Fibroblast of mammary gland (primary cell): ENCODE data around the gene ADCY1.

Experiments
- DNase-seq: peaks from one replicate; pipeline ENCODE4 v3.0.0-alpha.2; 2010; ENCODE audit warnings: low read depth
- H3K4me3 ChIP-seq: 2 replicates; pipeline ENCODE4 v1.5.1; 2011; ENCODE audit warnings: low read depth, mild to moderate bottlenecking, low read length, moderate library complexity; ENCODE audit not compliant: control insufficient read depth
- CTCF ChIP-seq: conservative IDR thresholded peaks from 2 replicates; pipeline ENCODE4 v1.5.1; 2011; ENCODE audit warnings: low read depth, low read length, inconsistent platforms; ENCODE audit not compliant: control insufficient read depth, insufficient read depth

ADCY1 gene

DNA sequence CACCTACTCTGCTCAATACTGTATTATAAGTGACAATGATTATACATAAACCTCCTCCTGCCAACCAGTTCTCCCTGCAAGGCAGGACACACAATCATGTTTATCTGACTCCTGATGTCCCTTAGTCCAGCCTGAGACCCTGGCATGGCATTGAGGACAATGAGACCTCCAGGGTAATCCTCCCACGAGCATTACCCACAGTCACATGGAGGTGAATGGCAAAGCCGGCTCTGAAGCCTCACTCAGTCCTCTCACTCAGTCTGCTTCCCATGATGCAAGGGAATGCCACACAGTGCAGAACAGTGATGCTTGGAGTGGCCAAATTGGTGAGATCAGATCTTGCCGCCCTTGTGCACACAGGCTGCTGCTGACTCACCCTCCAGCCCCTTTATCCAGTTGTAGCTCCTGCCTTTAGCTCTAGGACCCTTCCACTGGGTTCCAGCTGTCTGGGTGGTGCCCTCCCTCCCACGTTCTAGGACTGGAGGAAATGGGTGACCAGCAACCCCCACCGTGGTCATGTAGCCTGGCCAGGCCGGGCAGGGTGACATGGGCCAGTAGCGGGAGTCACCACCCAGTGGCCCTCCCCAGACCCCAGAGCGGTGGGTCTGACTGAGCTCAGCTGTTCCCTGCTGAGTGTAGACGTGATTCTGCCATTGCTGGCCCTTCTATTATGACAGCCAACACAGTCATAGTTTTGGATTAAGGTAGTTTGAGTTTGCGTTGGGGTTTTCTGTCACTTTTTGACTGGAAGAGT, 5.5 kb upstream of the ADCY1 start:
- H3K4me3 ChIP-seq: no peak overlapping the region
- DNase-seq: no peak
- TF ChIP-seq CTCF: no peak

DNA sequence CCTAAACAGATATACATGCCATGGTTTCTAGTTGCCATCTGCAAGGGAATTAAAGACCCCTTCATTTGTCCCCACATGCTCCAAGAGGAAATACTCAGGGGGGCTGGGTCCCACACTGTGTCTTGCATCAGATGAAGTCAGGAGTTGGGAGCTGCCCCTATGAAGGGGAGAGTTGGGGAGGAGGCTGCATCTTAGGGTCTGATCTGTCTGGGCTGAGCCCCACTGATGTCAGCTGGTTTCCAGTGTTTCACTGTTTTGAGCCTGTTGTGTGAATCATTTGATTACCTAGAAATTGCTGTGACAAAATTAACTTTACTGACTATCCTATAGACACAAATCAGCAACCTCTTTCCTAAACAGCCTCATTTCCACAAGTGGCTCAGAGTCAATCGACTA, 4.9 kb upstream of the ADCY1 start:
- no peak overlapping the region for H3K4me3 ChIP-seq
- no peak for TF ChIP-seq CTCF

DNA sequence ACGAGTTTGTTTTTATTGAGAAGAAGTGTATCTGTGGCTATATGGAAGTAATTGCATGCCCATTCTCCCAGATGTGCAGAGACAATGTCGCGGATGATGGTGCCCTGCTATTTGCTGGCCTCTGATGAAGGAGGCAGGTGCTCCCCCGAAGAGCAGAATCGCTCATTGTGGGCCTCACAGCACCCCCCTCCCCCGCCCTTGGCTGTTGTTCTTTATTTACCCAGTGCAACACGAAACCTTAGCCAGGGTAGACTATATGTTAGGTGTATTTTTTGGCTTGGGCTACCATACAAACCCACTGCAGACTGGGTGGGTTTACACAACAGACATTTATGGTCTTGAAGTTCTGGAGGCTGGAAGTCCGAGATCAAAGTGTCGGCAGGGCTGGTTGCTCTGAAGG, 3.4 kb upstream of the ADCY1 start:
- no peak for TF ChIP-seq CTCF
- no peak overlapping the region for H3K4me3 ChIP-seq
- DNase-seq: no peak

More for the DNA sequence above, 4.9 kb upstream of the ADCY1 start:
- no peak for DNase-seq

DNA sequence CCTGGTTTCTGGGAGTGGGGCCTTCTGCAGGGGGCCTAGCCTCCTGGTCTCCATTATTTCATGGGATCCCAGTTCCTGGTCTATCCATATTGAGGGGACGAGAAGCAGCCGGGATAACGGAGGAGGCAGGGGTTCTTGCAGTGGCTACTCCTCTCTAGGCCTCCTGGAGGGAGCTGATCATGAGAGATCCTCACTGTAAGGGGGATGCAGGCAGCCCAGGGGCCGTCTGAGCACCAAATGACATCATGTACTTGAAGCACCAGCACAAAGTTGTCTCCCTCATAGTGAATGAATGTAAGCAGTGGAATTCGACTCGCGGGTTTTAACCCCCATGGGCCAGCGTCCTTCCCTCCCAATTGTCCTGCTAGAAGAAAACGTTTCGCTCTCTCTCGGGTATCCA, 964 bp upstream of the ADCY1 start:
- TF ChIP-seq CTCF: no peak
- no peak overlapping the region for H3K4me3 ChIP-seq
- DNase-seq: no peak

GRCh38 chr7:45574416-45574668, 174 bp downstream of the ADCY1 start:
- DNase-seq: no peak
- no peak for TF ChIP-seq CTCF
- no peak overlapping the region for H3K4me3 ChIP-seq

- peak overlapping the region; percentile 9 for H3K4me3 ChIP-seq
- peak; percentile 43 for DNase-seq
- TF ChIP-seq CTCF: no peak
Observed at GRCh38 chr7:45574669-45575500, 717 bp downstream of the ADCY1 start.
